ENCODE data around the gene SRRM3. TPM values are rescaled to one million over a fixed set of nuclear protein-coding genes. Genes with fewer than 3 reads are reported as not detected.

SRRM3 gene
- total RNA-seq, 4 donors from 2014 or later, result 1.8 to 2.6 (median 2.1) TPM

GRCh38 chr7:76333511-76334101, 131.9 kb downstream of the SRRM3 start:
- TF ChIP-seq, protein P1, sequence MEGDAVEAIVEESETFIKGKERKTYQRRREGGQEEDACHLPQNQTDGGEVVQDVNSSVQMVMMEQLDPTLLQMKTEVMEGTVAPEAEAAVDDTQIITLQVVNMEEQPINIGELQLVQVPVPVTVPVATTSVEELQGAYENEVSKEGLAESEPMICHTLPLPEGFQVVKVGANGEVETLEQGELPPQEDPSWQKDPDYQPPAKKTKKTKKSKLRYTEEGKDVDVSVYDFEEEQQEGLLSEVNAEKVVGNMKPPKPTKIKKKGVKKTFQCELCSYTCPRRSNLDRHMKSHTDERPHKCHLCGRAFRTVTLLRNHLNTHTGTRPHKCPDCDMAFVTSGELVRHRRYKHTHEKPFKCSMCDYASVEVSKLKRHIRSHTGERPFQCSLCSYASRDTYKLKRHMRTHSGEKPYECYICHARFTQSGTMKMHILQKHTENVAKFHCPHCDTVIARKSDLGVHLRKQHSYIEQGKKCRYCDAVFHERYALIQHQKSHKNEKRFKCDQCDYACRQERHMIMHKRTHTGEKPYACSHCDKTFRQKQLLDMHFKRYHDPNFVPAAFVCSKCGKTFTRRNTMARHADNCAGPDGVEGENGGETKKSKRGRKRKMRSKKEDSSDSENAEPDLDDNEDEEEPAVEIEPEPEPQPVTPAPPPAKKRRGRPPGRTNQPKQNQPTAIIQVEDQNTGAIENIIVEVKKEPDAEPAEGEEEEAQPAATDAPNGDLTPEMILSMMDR (IDR thresholded peaks at IDR 0.05; ENCODE audit: low read depth), result no peak

DNA sequence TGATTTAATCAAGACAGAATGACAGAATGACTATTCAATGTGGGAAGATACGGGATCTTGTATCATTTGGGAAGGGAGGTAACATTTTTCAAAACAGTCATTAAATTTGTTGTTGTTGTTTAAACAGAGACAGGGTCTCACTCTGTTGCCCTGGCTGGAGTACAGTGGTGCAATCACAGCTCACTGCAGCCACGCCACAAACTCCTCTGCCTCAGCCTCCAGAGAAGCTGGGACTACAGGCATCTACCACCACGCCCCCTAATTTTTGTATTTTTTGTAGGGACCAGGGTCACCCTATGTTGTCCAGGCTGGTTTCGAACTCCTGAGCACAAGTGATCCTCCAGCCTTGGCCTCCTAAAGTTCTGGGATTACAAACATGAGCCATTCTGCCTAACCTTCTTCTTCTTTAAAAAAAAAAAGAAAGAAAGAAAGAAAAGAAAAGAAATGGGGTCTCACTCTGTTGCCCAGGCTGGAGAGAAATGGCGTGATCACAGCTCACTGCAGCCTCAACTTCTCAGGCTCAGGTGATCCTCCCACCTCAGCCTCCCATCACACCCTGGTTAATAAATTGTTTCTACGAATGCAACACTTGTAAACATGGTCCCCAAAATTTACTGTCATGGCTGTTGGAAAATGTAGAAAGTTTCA, 132.7 kb downstream of the SRRM3 start:
- TF ChIP-seq, protein P1 (IDR thresholded peaks at IDR 0.05; ENCODE audit: low read depth), result no peak

- TF ChIP-seq, protein P1 (IDR thresholded peaks at IDR 0.05; ENCODE audit: low read depth), result no peak
Observed at GRCh38 chr7:76336094-76336493, 134.4 kb downstream of the SRRM3 start.

Other genes with a start within 250 kb of the SRRM3 start
- 100 to 1,000 TPM in 1 of 4 donors, 10 to 100 TPM in 3; 55.2 to 113 (median 79.0) TPM for gene TMEM120A, start 207.3 kb upstream of the SRRM3 start, total RNA-seq
- gene STYXL1, start 153.9 kb upstream of the SRRM3 start, total RNA-seq, result 10 to 100 TPM; 14.8 to 37.1 (median 26.0) TPM
- gene MDH2, start 153.8 kb upstream of the SRRM3 start, total RNA-seq, result 10 to 100 TPM; 45.0 to 97.2 (median 63.6) TPM
- 100 to 1,000 TPM; 196 to 300 (median 263) TPM for gene HSPB1, start 100.8 kb downstream of the SRRM3 start, total RNA-seq
- gene YWHAG, start 157.1 kb downstream of the SRRM3 start, total RNA-seq, result 100 to 1,000 TPM; 102 to 215 (median 162) TPM
- 10 to 100 TPM in 1 of 4 donors, 1 to 10 TPM in 2, under 1 TPM in 1; 0.88 to 11.1 (median 3.5) TPM for gene SSC4D, start 207.8 kb downstream of the SRRM3 start, total RNA-seq
- 10 to 100 TPM in 1 of 4 donors, 1 to 10 TPM in 2, under 1 TPM in 1; 0.65 to 20.0 (median 3.6) TPM for gene ZP3, start 223.1 kb downstream of the SRRM3 start, total RNA-seq

All from subcutaneous adipose tissue (tissue), 4 donors.